HG02571 (cell line): Measurements from ENCODE around the gene ZNF525.
"Not testable (repeated sequence)": the region's sequence is repeated elsewhere in the genome, so short reads cannot be mapped to it uniquely, and the experiment has no call there.

ENCODE experiments used
- ATAC-seq: cut with Tn5 transposase; IDR thresholded peaks from one replicate; pipeline ENCODE4 v1.9.1; 2021; ENCODE audit warnings: mild to moderate bottlenecking, moderate library complexity; ENCODE audit not compliant: unreplicated experiment

ZNF525 gene

GRCh38 chr19:53395840-53396524 lies 30.5 kb downstream of the ZNF525 start:
- ATAC-seq = not testable (repeated sequence)

- ATAC-seq = no peak
Measured at GRCh38 chr19:53396525-53396868, 31.0 kb downstream of the ZNF525 start.

- ATAC-seq = not testable (repeated sequence)
Measured at GRCh38 chr19:53397918-53398317, 32.4 kb downstream of the ZNF525 start.

- ATAC-seq = no peak
Measured at GRCh38 chr19:53409505-53410204, 44.1 kb downstream of the ZNF525 start.

GRCh38 chr19:53420520-53421315 lies 55.2 kb downstream of the ZNF525 start:
- ATAC-seq = not testable (repeated sequence)

- ATAC-seq = no peak
Measured at GRCh38 chr19:53422551-53422950, 57.0 kb downstream of the ZNF525 start.

- ATAC-seq = not testable (repeated sequence)
Measured at GRCh38 chr19:53423074-53423473, 57.6 kb downstream of the ZNF525 start.

GRCh38 chr19:53423680-53424079 lies 58.2 kb downstream of the ZNF525 start:
- not testable (repeated sequence) for ATAC-seq

GRCh38 chr19:53424968-53425597 lies 59.6 kb downstream of the ZNF525 start:
- ATAC-seq = no peak

GRCh38 chr19:53431399-53432087 lies 66.0 kb downstream of the ZNF525 start, which contains the start of gene ZNF761:
TSS of gene ZNF761 (plus strand) at chr19:53431984. CDS start at chr19:53447269, 15,285 bp downstream.
- ATAC-seq = peak; percentile 95

GRCh38 chr19:53432088-53432661 lies 66.7 kb downstream of the ZNF525 start:
- ATAC-seq = peak; percentile 13
